ENCODE results near the gene C22orf31.

Gene C22orf31

GRCh38 chr22:29065468-29066190 is 4.0 kb upstream of the C22orf31 start:
- H3K27ac ChIP-seq: no peak overlapping the region
- TF ChIP-seq CTCF (conservative IDR thresholded peaks at IDR 0.05) (no peak), ZFX (IDR thresholded peaks at IDR 0.05) (no peak)

- no peak overlapping the region for H3K27ac ChIP-seq
- TF ChIP-seq CTCF (conservative IDR thresholded peaks at IDR 0.05) (no peak), ZFX (IDR thresholded peaks at IDR 0.05) (no peak)
Observed at GRCh38 chr22:29062286-29062821, 723 bp upstream of the C22orf31 start.

GRCh38 chr22:29060931-29061330 is 700 bp downstream of the C22orf31 start:
- TF ChIP-seq ZFX (IDR thresholded peaks at IDR 0.05) (no peak), CTCF (conservative IDR thresholded peaks at IDR 0.05) (no peak)
- H3K27ac ChIP-seq: no peak overlapping the region

GRCh38 chr22:29060251-29060869 is 1.3 kb downstream of the C22orf31 start:
- TF ChIP-seq ZFX (IDR thresholded peaks at IDR 0.05) (no peak), CTCF (conservative IDR thresholded peaks at IDR 0.05) (no peak)
- H3K27ac ChIP-seq: no peak overlapping the region

GRCh38 chr22:29056472-29056871 is 5.2 kb downstream of the C22orf31 start:
- no peak overlapping the region for H3K27ac ChIP-seq
- no peak for TF ChIP-seq ZFX (IDR thresholded peaks at IDR 0.05)
- TF ChIP-seq CTCF (conservative IDR thresholded peaks at IDR 0.05): no peak

- H3K27ac ChIP-seq: no peak overlapping the region
- TF ChIP-seq CTCF (conservative IDR thresholded peaks at IDR 0.05) (no peak), ZFX (IDR thresholded peaks at IDR 0.05) (no peak)
Observed at GRCh38 chr22:29055192-29055830, 6.3 kb downstream of the C22orf31 start.

- H3K27ac ChIP-seq: no peak overlapping the region
- TF ChIP-seq CTCF (conservative IDR thresholded peaks at IDR 0.05) (no peak), ZFX (IDR thresholded peaks at IDR 0.05) (no peak)
Observed at GRCh38 chr22:29054251-29054767, 7.3 kb downstream of the C22orf31 start.
